ENCODE results near the gene YJEFN3.

DNA sequence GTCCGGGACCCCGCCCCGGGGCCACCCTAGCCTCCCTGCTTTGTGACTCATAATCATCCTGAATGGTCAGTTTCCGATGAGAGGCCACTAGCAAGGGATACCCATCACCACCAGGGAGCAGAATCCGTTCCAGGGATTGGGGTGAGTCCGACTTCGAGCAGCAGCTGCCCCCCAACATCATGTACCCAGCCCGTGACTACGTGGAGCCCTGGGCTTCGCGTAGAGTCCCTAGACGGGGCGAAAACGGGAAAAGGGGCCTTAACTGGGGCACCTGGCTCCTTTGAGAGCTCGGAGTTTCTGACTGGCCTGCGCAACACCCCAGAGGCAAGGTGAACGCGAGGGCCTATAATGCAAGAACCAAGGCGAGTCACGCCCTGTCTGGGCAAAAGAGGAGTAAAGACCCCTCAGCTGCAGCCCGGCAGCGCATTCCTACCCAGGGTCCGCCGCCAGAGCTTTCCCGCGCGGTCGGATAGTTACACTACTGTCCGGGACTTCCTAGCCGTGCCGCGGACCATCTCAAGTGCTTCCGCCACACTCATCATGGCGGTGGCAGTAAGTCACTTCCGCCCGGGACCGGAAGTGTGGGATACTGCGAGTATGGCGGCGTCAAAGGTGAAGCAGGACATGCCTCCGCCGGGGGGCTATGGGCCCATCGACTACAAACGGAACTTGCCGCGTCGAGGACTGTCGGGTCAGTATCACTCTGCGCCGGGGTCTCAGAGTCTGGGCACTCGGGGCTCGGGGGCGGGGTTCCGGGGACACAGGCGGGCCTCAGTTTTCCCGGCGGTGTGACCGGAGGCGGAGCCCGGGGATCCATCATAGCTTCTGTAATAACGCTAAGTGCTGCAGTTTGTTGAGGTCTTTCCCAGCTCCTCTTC is 12.8 kb upstream of the YJEFN3 start, which contains the start of gene NDUFA13:
- TF ChIP-seq GATA2 (IDR thresholded peaks at IDR 0.05; ENCODE audit: low read depth, low read length) = no peak
- TF ChIP-seq GATA3 (IDR thresholded peaks at IDR 0.05; ENCODE audit: low read depth, low read length) = no peak
